Activated CD8-positive, alpha-beta memory T cell treated with anti-CD3 and anti-CD28 coated beads, Interleukin-2, amount 50 U/mL, for 1 hour (primary cell): ENCODE data around the gene PRM1.

Source experiments
- DNase-seq: peaks from one replicate; pipeline ENCODE4 v3.0.0-alpha.2; 2020; ENCODE audit errors: extremely low read depth

PRM1 gene

DNA sequence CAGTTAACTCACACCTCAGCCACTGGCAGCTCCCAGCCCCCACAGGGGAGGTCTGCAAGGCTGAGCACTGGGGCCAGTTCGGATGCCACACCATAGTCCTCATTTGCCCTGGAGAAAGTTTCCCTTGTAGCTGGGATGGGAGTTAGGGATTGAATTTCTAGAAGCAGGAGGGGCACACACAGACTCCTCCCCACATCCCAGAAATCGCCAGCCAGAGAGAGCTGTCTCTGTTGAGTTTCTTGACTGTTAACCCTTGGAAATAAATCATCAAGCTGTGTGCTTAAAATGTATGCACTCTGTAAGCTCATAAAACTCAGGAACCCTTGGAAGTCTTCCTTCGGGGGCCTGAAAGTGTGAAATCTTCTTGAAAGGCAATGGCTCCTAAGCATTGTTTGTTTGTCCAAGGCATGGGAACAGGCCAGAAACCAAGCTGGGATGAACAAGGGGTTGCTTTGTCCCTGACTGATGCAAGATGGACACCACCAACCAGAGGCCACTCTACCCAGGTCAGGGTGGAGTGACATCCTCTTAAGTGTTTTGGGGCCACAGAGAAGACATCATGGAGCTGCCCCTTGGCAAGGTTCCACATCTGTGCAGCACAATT lies 7.3 kb downstream of the PRM1 start:
- no peak for DNase-seq

DNA sequence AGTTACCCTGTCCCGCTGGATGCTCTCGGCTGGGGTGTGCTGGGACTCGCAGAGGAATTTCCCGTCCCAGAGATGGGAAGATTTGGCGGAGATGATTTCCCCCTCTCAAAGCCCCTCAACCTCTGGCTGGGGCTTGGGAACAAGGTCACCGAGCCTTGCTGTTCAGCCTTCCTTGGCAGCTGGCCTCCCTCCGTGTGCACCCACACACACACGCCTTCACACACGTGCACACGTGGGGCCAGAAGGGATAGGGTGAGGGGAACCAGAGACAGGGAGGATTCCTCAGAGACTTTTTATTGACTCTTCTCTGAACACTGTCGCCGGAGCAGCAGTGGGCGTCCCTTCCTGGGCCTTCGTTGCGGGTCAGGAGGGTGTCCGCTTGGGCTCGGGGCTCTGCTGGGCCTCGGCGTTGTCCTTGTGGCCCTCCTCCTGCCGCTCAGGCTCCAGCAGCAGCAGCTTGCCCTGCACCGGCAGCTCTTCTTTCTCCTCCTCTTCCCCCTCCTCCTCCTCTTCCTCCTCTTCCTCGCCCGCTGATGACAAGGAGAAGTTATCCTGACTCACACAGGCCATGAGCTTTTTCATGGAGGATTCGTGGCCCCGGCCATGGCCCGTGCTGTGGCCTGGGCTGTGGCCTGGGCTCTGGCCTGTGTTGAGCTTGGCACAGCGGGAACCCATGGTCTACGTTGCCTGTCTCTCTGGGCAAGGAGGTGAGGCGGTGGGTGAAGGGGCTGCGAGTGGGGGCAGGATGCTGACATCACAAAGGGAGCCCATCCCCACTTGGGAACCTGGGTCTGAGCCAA lies 8.0 kb downstream of the PRM1 start, which contains the start of gene PRM3:
Gene PRM3, minus strand, starts transcription at position 709 of the 800 bp plus-strand sequence. Its CDS starts 34 bp downstream, at position 675.
- DNase-seq: no peak

DNA sequence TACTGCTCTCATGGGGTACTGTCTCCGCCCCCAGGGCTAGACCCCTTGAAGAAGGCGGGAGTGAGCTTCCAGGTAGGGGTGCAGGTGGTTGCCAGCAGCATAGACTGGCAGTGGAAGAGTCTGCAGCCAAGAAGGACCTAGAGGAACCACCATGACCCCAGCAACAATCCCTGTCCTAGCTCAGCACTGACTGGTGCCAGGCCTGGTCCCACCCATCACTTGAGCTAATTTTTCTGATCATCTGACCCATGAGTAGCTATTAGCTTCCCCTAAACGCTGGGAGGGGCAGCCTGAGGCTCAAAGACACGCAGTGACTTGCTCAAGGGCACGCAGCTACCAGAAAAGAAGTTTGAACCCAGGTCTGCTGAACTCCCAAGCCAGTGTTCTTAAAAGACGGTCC lies 8.6 kb downstream of the PRM1 start:
- no peak for DNase-seq

DNA sequence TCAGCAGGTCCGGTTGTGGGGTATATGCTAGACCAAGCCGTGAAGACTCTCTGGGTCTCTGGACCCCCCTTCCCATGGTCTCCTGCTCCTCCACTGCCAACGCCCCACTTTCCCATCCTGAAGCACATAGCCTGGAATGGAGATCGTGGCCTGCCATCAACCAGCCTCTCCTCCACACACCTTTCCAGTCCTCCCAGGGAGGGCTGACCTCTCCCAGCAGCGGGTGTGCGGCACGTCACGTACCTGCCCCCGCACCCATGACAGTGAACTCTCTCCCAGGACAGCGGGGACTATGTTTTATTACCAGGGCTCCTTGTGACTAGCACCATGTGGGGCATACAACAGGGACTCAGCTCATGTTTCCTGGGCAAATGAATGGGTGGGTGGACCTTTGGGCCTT lies 9.5 kb downstream of the PRM1 start:
- DNase-seq: no peak

DNA sequence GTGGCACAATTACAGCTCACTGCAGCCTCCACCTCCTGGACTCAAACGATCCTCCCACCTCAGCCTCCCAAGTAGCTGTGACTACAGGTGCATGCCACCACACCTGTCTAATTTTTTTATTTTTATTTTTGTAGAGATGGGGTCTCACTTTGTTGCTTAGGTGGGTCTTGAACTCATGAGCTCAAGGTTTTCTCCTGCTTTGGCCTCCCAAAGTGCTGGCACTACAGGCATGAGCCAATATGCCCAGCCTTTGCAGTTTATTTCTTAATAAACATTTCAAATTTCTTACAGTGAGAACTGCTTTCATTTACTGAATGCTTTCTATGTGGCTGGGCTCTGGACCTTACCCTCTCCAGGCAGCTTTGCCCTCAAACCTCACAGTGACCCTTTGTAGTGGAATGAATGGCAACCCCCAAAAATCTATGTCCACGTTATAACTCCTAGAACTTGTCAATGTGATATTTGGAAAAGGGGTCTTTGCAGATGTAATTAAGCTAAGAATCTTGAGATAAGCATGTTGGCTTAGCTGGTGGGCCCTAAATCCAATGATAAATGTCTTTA lies 10.4 kb downstream of the PRM1 start:
- DNase-seq: no peak

DNA sequence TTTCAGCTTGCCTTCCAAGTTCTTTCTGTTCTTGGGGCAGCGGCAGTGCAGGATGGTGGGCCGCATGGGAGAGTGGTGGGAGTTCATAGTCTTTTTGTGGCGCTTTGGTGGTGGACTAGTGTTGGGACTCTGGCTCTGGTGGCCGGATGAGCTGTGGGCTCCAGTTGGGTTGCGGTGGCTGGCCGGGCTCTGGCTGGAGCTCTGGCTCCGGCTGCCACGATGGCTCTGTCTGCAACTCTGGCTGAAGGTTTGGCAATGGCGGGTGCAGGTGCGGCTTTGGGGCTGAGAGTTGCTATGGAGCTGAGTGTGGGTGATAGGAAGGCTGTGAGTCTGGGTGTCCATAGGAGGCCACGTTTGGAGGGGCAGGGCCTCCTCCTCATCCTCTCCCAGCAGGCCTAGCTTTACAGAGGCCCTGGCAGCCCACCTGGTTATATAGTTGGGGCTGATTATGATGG lies 12.2 kb downstream of the PRM1 start, which contains the start of gene TNP2:
Gene TNP2, minus strand, starts transcription at position 405 of the 455 bp plus-strand sequence. Its CDS starts 63 bp downstream, at position 342.
- DNase-seq: no peak

DNA sequence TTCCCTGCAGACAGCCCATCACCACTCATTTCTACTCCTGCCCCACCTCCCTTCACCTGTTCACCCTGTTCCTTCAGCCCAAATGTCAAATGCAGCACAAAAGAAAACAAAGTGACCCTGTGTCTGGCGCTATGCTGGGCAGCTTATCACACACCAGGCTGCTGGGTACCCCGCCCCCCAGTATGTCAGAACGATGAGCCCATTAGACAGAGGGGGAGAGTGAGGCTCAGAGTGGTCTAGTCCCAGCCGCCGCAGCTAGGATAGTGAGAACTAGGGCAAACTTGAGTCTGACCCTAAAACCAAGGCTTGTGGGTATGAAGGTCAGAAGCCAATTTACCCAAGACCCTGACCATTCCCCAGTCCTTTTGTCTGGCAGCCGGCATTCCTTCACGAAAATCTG lies 16.0 kb downstream of the PRM1 start:
- DNase-seq: no peak

DNA sequence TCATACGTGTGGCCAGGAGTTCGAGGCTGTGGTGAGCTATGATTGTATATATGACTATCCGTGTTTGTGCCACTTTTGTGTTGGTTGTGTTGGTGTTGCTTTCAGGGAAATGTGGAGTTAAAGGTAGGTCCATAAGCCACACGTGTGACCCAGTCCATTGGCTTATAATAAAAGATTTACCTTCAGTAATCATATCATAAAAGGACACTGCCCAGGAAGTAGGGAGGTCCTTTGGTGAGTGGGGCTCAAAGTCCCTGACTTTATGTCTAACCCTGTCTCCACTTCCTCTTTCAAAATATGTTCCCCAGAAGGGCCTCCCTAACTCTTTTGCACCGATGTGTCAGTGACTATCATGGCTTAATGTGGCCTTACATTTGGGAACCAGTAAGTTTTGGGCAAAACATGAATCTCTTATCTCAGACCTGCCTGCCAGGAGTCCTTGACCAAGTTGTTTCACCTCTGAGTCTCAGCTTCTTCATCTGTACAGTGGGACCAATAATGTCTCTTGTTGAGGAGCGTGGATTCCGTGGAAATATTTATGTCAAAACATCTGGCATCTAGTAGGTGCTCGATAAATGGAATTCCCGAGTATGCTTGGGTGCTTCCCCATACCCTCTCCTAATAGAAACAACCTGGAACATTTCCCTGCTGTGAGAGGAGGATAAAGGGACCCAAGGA lies 16.8 kb downstream of the PRM1 start:
- no peak for DNase-seq

DNA sequence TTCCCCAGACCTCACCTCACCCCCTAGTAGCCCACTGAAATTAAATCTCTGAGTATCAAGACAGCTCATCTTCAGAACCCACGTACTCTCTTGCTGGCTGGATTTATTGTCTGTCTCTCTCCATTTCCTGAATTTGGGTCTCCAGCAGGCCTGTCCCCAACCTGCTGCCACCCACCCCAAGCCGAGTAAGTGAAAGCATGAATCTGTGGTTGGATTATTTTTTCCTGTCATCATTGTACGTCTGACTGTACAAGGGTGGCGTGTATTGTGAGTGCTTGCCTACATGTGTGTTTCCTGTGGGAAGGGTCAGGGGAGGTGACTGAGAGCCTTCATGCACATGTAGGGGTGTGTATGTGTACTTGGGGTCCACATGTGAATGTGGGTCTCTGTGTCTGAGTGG lies 17.4 kb downstream of the PRM1 start:
- DNase-seq: no peak

DNA sequence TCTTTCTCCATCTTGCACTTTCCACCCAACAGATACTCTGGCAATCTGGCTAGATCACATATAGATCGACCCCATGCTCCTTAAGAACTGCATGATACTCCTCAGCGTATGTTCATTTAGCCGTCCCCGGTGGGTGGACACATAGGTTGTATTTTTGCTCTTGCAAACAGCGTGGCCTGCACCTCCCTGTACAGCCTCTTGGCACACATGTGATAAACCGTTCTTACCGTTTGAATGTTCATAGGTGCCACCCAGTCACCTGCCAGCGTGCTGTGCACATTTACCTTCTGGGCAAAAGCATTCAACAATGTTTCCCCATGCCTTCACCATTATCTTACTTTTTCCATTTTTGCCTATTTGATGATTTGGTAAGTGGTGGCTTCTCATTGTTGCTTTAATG lies 18.2 kb downstream of the PRM1 start:
- DNase-seq: no peak

DNA sequence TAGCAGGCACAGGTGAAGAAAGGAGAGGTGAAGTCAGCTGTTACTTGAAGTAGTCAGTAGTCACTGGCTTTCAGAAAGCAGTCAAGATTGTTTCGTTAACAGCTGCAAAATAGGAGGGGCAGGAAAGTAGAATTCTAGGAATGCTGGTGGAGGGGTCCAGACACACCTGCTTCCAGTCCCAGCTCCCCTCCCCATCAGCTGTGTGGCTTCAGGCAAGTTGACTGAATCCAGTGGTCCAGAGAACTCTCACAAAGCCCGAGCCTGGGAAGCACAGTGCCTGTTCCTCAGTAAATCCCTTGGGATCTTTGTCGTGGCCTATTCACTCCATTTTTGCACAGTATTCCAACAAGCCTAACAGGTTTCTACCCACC lies 20.5 kb downstream of the PRM1 start:
- DNase-seq: no peak

DNA sequence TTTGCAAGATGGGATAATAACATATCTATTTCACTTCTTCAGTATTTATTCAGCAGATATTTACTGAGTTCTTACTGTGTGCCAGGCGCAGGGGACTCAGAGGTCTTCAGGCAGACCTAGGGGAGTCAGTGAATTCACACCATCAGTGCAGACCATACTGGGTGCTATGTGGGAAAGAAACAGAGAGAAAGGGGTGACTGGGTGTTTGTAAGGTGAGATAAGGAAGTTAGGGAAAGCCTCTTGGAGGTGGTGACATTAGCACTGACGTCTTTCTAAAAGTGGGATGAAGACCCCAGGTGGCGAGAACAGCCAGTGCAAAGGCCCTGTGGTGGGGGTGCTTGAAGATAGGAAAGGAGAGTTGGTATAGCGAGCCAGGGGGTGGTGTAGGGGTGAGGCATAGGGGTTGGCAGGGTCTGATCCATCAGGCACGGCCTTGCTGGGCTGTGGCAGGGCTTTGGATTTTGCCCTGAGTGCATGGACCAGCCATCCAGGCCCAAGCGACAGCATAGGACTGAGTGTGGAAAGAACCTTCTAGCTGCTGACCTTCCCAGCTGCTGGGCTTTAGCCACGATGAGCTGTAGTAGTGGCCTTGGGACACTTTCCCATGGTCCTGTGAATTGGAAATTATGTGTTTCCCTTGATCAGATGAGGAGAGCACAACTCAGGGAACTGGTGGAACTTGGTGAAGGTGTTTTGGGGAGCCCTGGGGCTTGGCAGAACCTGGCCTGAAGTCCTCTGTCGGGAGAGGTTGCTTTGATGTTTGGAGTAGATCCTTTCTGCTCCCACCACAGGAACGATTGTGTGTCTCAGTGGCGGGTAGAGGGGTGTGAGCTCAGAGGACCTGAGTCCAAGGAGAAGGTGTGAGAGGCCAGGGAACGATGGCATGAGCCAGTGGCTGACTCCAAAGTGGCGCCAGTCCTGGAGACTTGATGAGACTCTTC lies 21.2 kb downstream of the PRM1 start:
- no peak for DNase-seq

DNA sequence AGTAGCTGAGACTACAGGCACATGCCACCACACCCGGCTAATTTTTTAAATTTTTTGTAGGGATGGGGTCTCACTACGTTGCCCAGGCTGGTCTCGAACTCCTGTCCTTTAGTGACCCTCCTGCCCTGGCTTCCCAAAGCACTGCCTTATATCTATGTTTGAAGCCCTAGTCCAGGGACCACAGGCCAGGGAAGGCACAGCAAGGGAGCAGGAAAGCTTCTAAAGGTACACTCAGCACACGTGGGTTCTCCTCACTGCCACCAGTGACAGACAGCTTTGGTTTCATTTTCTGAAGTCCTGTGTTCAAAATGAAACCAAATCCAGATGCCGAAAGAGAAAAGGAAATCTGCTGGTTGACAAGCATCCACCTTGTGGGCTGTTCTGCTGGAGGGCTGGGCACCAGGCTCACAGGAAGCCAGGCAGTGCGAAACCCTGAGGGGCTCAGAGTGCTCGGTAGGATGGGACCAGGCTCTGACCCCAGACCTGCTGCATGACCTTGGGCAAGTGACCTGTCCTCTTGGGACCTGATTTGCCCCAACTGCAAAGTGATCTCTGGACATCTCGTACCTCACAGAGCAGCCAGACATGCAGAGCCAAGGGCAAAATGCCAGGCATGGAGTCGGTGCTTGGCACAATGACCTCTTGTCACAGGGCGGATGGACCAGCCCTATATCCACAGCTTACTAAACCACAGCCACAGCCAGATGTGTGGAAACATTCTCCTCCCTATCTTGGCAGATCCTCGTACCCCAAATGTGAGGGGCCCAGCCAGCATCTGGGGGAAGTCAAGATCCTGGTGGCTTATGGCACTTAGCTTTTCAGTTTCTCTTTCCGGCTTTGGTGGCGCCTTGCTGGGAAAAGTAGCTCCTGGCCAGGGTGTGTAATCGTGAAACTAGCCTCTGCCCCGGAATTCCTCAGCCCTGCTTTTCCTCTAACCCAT lies 22.3 kb downstream of the PRM1 start:
- no peak for DNase-seq

DNA sequence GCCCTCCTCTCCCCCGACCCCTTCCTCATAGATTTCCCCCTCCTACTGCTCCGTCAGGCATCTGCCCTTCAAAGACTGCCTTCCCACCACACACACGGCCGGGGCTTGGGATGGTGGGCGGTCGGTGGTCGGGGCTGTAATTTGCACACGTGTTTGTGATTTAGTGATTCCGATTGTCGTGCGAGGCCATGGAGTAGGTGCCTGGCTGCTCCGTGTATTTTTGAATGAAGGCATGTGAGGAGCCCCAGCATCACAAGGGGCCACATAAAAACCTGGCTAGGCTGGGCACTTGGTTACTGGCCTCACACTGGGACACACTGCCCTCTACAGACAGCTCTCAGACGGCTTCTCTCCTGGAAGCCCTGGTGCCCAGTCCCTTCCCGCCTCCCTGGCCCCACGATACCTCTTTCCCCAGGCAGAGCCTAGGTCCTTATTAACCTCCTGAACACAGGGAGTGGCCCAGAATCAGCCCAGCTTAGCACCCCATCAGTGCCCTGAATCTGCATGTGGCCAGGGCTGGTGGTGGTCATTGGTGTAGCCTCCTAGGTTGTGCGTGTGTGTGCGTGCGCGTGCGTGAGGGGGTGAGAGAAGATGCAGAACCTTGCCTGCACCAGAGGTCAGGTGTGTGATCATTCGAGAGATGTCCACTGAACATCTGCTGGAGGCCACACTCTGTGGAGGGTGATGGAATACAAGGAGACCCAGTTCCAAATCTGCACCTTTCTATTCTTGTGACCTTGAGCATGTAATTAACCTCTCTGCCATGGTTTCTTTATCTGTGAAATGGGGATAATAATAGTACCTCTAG lies 23.8 kb downstream of the PRM1 start:
- DNase-seq: no peak

DNA sequence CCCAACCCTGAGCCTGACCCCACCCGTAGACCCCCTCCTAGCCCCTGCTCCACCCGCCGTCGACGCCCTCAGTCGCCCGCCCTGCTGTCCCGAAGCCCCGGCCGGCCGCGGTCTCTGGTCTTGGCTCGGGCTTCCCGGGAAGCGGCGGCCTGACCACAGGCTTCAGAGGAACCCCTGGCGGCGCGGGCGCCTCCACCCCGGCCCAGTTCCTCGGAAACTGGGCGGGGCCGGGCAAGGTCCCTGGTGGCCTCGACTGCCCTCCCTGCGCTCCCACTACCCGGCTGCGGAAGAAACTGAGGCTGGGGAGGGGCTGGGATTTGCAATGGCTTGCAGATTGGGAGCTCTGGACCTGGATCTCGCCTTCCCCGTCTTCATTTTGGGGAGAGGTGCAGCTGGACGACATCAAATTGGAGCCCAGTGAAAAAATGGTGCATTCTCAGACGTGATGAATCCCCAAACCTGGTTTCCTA lies 24.4 kb downstream of the PRM1 start:
- no peak for DNase-seq

DNA sequence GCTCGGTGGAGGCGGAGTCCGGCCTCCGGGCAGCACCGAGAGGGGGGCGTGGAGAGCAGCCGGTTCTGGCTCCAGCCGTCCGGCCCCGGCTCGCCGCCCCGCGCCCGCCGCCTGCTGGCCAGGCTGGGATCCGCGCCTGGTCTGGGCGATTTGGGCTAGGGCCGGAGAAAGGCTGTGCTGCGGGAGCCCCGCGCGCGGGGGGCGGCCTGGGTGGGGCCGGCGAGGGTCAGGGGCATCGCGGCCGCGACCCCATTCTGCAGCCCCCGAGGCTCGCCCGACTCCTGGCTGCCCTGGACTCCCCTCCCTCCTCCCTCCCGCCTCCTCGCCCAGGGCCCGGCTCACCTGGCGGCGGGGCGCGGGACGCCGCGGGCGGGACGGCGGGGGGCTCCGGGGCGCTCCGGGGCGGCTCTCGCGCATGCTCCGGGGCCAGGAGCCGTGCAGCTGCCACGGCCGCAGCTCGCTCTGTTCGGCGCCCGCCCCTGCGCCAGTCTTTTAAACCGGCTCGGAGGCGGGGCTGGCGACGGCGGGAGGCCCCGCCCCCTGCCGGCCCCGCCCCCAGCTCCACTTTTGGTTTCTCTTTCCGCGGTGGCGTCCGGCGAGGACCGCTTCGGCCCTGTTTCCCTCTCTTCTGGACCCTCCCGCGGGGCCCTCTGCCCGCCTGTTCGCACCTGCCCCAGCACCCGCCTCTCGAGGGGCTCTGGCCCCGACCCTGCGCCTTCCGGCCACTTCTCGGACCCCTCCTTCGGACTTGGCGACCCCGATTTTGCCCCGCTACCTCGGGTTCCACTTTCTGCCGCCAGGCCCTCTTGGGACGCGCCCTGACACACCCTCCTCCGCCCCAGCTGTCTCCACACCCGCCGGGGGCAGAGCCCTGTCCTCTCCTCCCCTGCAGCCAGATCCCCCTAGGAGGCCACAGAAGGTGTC lies 25.1 kb downstream of the PRM1 start, which contains the start of gene SOCS1:
Gene SOCS1, minus strand, starts transcription at position 468 of the 924 bp plus-strand sequence. CDS start 726 bp downstream, outside the sequence.
- DNase-seq: no peak

DNA sequence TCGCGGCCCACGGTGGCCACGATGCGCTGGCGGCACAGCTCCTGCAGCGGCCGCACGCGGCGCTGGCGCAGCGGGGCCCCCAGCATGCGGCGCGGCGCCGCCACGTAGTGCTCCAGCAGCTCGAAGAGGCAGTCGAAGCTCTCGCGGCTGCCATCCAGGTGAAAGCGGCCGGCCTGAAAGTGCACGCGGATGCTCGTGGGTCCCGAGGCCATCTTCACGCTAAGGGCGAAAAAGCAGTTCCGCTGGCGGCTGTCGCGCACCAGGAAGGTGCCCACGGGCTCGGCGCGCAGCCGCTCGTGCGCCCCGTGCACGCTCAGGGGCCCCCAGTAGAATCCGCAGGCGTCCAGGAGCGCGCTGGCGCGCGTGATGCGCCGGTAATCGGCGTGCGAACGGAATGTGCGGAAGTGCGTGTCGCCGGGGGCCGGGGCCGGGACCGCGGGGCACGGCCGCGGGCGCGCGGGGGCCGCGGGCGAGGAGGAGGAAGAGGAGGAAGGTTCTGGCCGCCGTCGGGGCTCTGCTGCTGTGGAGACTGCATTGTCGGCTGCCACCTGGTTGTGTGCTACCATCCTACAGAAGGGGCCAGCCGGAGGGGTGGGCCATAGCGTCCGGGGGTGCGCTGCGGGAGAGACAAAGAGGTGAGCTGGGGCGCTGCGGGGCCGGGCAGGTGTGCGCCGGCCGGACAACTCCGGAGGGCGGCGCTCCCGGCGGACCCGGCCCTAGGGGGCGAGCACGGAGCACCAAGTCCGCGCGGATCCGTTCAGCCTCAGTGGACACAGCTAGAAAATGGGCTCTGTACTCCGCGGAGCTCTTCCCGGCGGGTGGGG lies 26.0 kb downstream of the PRM1 start:
- DNase-seq: no peak
